Testis (tissue), 2 donors: ENCODE results near the gene SNURF.

Experiments
- POLR2A ChIP-seq: fragments of 450-650 bp; IDR thresholded peaks from one replicate; pipeline ENCODE4 v1.6.1; 2017; ENCODE audit warnings: antibody characterized with exemption, mild to moderate bottlenecking, moderate library complexity
- TF ChIP-seq, protein P1 (sequence below), 3 experiments: fragments of 450-650 bp in 2 of 3; fragments of 200-600 bp in 1 of 3; sonication (generic) in 1 of 3; IDR thresholded peaks; one replicate each; pipeline ENCODE4 v1.5.1; 2016 to 2019; ENCODE audit warnings: antibody characterized with exemption in 3 of 3, mild to moderate bottlenecking in 2 of 3, moderate library complexity in 1 of 3

GRCh38 chr15:24943361-24943760, 11.4 kb upstream of the SNURF start:
- TF ChIP-seq, protein P1, sequence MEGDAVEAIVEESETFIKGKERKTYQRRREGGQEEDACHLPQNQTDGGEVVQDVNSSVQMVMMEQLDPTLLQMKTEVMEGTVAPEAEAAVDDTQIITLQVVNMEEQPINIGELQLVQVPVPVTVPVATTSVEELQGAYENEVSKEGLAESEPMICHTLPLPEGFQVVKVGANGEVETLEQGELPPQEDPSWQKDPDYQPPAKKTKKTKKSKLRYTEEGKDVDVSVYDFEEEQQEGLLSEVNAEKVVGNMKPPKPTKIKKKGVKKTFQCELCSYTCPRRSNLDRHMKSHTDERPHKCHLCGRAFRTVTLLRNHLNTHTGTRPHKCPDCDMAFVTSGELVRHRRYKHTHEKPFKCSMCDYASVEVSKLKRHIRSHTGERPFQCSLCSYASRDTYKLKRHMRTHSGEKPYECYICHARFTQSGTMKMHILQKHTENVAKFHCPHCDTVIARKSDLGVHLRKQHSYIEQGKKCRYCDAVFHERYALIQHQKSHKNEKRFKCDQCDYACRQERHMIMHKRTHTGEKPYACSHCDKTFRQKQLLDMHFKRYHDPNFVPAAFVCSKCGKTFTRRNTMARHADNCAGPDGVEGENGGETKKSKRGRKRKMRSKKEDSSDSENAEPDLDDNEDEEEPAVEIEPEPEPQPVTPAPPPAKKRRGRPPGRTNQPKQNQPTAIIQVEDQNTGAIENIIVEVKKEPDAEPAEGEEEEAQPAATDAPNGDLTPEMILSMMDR (IDR thresholded peaks at IDR 0.05) = no peak
- no peak for TF ChIP-seq POLR2A
